HEK293 (cell line): ENCODE results near the gene CTBP1.

Source experiments
- CTCF ChIA-PET: fragments of 350-600 bp; formaldehyde crosslinking; extraction: SDS; loops from one replicate; lab custom pipeline; 2021; ENCODE audit warnings: antibody characterized with exemption; lab: Yijun Ruan, JAX
- POLR2A ChIA-PET: fragments of 300-600 bp; formaldehyde crosslinking; extraction: SDS; loops from one replicate; lab custom pipeline; 2020; ENCODE audit warnings: antibody characterized with exemption, inconsistent platforms; lab: Yijun Ruan, JAX
- H3K27ac ChIP-seq: fragments of 200-500 bp; sonication (Bioruptor generic); 2 replicates; pipeline ENCODE4 v1.5.1; 2014; ENCODE audit warnings: low read depth, low read length, control low read depth, inconsistent platforms; ENCODE audit errors: extremely low read depth
- H3K36me3 ChIP-seq, 2 experiments: fragments of 200-500 bp in 1 of 2; sonication (Bioruptor generic) in 1 of 2; 1 replicate in 1 of 2; 2 replicates in 1 of 2; pipeline ENCODE4 v1.5.1; 2014 to 2017; ENCODE audit warnings: inconsistent platforms in 2 of 2, low read length in 2 of 2; ENCODE audit not compliant: control insufficient read depth in 2 of 2, insufficient read depth in 1 of 2
- H3K4me1 ChIP-seq: fragments of 200-500 bp; sonication (Bioruptor generic); 2 replicates; pipeline ENCODE4 v1.5.1; 2014; ENCODE audit warnings: mild to moderate bottlenecking, low read length, inconsistent platforms; ENCODE audit not compliant: control insufficient read depth, insufficient read depth
- H3K4me3 ChIP-seq: 2 replicates; pipeline ENCODE4 v1.5.1; 2011; ENCODE audit warnings: low read depth, mild to moderate bottlenecking, control low read depth, low read length, moderate library complexity
- H3K9me3 ChIP-seq: fragments of 200-500 bp; sonication (Bioruptor generic); 2 replicates; pipeline ENCODE4 v1.5.1; 2014; ENCODE audit warnings: low read depth, low read length, inconsistent platforms; ENCODE audit not compliant: control insufficient read depth, insufficient read depth
- KLF7 ChIP-seq: fragments of 450-650 bp; formaldehyde crosslinking; IDR thresholded peaks from 2 replicates; pipeline ENCODE4 v1.5.1; 2016; ENCODE audit warnings: missing biosample characterization, missing genetic modification characterization, borderline replicate concordance
- MZF1 ChIP-seq: fragments of 450-650 bp; formaldehyde crosslinking; IDR thresholded peaks from 2 replicates; pipeline ENCODE4 v1.5.1; 2017; ENCODE audit warnings: missing biosample characterization, missing genetic modification characterization, borderline replicate concordance
- ZBTB17 ChIP-seq: fragments of 450-650 bp; formaldehyde crosslinking; IDR thresholded peaks from 2 replicates; pipeline ENCODE4 v1.5.1; 2016; ENCODE audit warnings: missing biosample characterization, missing genetic modification characterization
- ZBTB8A ChIP-seq: fragments of 450-650 bp; formaldehyde crosslinking; IDR thresholded peaks from 2 replicates; pipeline ENCODE4 v1.5.1; 2016; ENCODE audit warnings: missing biosample characterization, missing genetic modification characterization
- ZNF146 ChIP-seq: fragments of 450-650 bp; formaldehyde crosslinking; IDR thresholded peaks from 2 replicates; pipeline ENCODE4 v1.5.1; 2016; ENCODE audit warnings: missing biosample characterization, missing genetic modification characterization
- ZNF157 ChIP-seq: fragments of 450-650 bp; formaldehyde crosslinking; IDR thresholded peaks from 2 replicates; pipeline ENCODE4 v1.5.1; 2016; ENCODE audit warnings: missing biosample characterization, missing genetic modification characterization
- ZNF248 ChIP-seq: fragments of 450-650 bp; formaldehyde crosslinking; IDR thresholded peaks from 2 replicates; pipeline ENCODE4 v1.5.1; 2017; ENCODE audit warnings: missing biosample characterization, missing genetic modification characterization
- ZNF335 ChIP-seq: fragments of 450-650 bp; formaldehyde crosslinking; conservative IDR thresholded peaks from 2 replicates; pipeline ENCODE4 v1.5.1; 2016; ENCODE audit warnings: missing biosample characterization, missing genetic modification characterization
- ZNF404 ChIP-seq: fragments of 450-650 bp; formaldehyde crosslinking; IDR thresholded peaks from 2 replicates; pipeline ENCODE4 v1.5.1; 2017; ENCODE audit warnings: missing biosample characterization, missing genetic modification characterization
- ZNF558 ChIP-seq: fragments of 450-650 bp; formaldehyde crosslinking; IDR thresholded peaks from 2 replicates; pipeline ENCODE4 v1.5.1; 2016; ENCODE audit warnings: missing biosample characterization, missing genetic modification characterization
- ZNF596 ChIP-seq: fragments of 450-650 bp; IDR thresholded peaks from 2 replicates; pipeline ENCODE4 v1.5.0; 2018; ENCODE audit warnings: missing biosample characterization, mild to moderate bottlenecking, missing genetic modification characterization, moderate library complexity
- ZXDB ChIP-seq: fragments of 450-650 bp; formaldehyde crosslinking; IDR thresholded peaks from 2 replicates; pipeline ENCODE4 v1.5.1; 2016; ENCODE audit warnings: missing biosample characterization, missing genetic modification characterization
- TF ChIP-seq, protein P1 (sequence below): fragments of 450-650 bp; formaldehyde crosslinking; IDR thresholded peaks from 2 replicates; pipeline ENCODE4 v1.5.1; 2016; ENCODE audit warnings: missing biosample characterization, missing genetic modification characterization
- TF ChIP-seq, protein P2 (sequence below): fragments of 450-650 bp; formaldehyde crosslinking; IDR thresholded peaks from 2 replicates; pipeline ENCODE4 v1.5.1; 2016; ENCODE audit warnings: missing biosample characterization, missing genetic modification characterization
- TF ChIP-seq, protein P3 (sequence below): fragments of 450-650 bp; formaldehyde crosslinking; optimal IDR thresholded peaks from 2 replicates; pipeline ENCODE3; 2016; ENCODE audit warnings: missing biosample characterization, mild to moderate bottlenecking, missing genetic modification characterization

CTBP1 gene

DNA sequence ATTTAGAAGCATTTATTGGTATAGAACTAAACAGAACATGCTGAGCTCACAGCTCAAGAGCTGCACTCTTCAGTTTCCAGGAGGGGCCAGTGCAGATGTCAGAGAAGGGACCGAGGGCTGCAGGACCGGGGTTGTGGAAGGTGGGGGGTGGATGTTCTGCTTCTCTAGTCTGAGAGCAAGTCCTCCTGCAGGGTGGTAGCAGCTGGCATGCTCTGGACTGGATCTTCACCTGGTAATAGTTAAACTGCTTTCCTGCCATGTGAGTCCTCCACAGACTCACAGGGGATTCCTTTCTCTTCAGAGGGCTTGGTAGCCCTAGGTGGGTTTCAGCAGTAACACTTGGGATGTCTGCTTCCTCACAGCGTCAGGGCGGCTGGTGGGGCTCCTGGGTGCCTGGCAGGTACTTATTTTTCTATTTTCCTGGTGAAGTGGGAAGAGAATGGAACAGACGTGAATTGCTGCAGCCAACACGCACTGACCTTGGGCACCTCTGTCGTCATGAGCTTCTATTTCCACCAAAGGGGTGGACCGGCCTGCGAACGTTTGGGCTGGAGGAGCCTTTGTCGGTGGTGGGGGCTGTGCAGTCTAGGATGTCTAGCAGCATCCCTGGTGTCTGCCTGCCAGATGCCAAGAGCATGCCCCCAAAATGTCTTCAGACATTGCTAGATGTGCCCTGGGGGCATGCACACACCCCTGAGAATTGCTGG, 43.2 kb upstream of the CTBP1 start:
- H3K36me3 ChIP-seq = peaks cover 0 to 20% of the 10 kb centered on the region in 2 experiments; a peak in 1 of 3 replicates
- H3K27ac ChIP-seq = no peak overlapping the region
- POLR2A ChIA-PET = no interaction called here
- no peak for TF ChIP-seq ZXDB (tag by site-specific recombination)
- TF ChIP-seq, protein P1, sequence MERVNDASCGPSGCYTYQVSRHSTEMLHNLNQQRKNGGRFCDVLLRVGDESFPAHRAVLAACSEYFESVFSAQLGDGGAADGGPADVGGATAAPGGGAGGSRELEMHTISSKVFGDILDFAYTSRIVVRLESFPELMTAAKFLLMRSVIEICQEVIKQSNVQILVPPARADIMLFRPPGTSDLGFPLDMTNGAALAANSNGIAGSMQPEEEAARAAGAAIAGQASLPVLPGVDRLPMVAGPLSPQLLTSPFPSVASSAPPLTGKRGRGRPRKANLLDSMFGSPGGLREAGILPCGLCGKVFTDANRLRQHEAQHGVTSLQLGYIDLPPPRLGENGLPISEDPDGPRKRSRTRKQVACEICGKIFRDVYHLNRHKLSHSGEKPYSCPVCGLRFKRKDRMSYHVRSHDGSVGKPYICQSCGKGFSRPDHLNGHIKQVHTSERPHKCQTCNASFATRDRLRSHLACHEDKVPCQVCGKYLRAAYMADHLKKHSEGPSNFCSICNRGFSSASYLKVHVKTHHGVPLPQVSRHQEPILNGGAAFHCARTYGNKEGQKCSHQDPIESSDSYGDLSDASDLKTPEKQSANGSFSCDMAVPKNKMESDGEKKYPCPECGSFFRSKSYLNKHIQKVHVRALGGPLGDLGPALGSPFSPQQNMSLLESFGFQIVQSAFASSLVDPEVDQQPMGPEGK (tag by site-specific recombination) = no peak
- no peak for TF ChIP-seq ZNF596 (tag by site-specific recombination)
- TF ChIP-seq ZNF248 (tag by site-specific recombination) = no peak
- no peak for TF ChIP-seq ZNF558
- TF ChIP-seq MZF1 (tag by site-specific recombination) = no peak
- TF ChIP-seq ZNF404 (tag by site-specific recombination) = no peak
- TF ChIP-seq, all 188 proteins: peak for 0
- CTCF ChIA-PET = interaction anchor here (0.6 kb wide), 1 partner anchor 28 kb away, joined by 3 read pairs; no protein-coding TSS in a partner anchor
- Histone ChIP-seq H3K4me3 (no peak overlapping the region), H3K4me1 (peaks cover 3% of the 10 kb centered on the region; the same call in 1 of the 2 replicates), H3K9me3 (no peaks in the 10 kb centered on the region)

DNA sequence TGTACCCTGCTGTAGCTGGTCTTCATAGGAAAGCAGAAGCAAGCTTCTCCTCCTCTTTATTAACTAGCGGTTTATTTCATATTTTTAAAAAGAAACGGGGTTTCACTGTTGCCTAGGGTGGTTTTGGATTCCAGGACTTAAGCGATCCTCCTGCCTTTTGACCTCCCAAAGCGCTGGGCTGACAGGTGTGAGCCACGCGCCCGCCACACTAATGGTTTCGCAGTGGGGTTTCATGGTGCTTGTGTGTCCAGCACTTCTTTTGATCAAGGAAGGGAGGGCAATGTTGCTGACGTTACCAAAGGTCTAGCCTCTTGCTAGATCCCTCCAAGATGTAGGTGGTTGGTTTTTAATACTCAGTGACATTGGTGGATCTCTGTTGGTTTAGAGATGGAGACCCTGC, 42.2 kb upstream of the CTBP1 start:
- H3K9me3 ChIP-seq = no peaks in the 10 kb centered on the region
- peak overlapping the region; percentile 72 for H3K4me3 ChIP-seq
- no peak overlapping the region for H3K27ac ChIP-seq
- POLR2A ChIA-PET = interaction anchor here (1.2 to 2.1 kb wide), 3 partner anchors 8 to 55 kb away, joined by 3 to 12 read pairs (median 9); partner anchors contain the start of gene UVSSA
- H3K4me1 ChIP-seq = peaks cover 3% of the 10 kb centered on the region; the same call in 1 of the 2 replicates
- peaks cover 0 to 11% of the 10 kb centered on the region in 2 experiments; a peak in 1 of 3 replicates for H3K36me3 ChIP-seq
- TF ChIP-seq, protein P2, sequence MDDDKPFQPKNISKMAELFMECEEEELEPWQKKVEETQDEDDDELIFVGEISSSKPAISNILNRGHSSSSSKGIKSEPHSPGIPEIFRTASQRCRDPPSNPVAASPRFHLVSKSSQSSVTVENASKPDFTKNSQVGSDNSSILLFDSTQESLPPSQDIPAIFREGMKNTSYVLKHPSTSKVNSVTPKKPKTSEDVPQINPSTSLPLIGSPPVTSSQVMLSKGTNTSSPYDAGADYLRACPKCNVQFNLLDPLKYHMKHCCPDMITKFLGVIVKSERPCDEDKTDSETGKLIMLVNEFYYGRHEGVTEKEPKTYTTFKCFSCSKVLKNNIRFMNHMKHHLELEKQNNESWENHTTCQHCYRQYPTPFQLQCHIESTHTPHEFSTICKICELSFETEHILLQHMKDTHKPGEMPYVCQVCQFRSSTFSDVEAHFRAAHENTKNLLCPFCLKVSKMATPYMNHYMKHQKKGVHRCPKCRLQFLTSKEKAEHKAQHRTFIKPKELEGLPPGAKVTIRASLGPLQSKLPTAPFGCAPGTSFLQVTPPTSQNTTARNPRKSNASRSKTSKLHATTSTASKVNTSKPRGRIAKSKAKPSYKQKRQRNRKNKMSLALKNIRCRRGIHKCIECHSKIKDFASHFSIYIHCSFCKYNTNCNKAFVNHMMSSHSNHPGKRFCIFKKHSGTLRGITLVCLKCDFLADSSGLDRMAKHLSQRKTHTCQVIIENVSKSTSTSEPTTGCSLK (tag by site-specific recombination) = no peak
- no peak for TF ChIP-seq ZNF157 (tag by site-specific recombination)
- TF ChIP-seq MZF1 (tag by site-specific recombination) = no peak
- no peak for TF ChIP-seq KLF7 (tag by site-specific recombination)
- TF ChIP-seq, protein P1 (tag by site-specific recombination) = no peak
- CTCF ChIA-PET = no interaction called here

DNA sequence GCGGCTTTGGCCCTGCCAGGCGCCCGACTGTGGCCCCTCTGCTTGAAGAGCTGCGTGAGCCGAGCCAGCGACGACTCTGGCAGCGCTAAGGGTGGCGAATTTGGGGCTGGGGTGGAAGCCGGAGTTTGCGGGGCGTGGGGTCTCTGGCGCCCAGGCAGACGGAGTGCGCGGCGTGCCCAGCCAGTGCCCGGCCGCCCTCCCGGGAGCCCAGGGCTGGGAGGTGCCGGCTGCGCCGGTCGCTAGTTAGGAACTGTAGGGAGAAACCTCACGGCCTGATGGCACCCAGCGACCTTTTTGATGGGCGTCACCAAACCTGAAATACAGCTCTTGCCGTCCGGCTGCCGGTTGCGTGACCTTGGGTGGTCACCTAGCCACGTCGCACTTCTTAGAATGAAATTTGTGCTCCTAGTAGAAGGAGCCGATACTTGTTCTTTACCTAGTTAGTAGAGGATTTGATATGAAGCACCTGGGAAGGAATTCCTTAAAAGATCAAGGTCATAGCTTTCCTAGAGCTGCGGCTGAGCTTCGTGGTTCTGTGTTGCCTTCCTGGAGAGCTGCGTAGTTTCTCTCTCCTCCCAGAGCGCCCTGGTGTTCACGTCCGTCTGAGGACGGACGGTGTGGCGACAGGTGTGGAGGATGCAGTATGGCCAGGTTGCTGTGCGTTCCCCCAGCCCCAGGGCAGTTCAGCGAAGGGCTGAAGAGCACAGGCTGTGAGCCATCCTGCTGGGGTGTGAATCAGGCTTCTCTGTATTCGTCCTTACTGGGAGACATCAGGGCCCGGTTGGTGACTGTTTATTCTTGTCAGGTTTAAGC, 41.4 kb upstream of the CTBP1 start:
- CTCF ChIA-PET = no interaction called here
- TF ChIP-seq ZBTB17 (peak; percentile 48), ZBTB8A (tag by site-specific recombination) (peak; percentile 86), ZNF146 (tag by site-specific recombination) (no peak), ZNF335 (tag by site-specific recombination) (peak; percentile 66)
- TF ChIP-seq, protein P3, sequence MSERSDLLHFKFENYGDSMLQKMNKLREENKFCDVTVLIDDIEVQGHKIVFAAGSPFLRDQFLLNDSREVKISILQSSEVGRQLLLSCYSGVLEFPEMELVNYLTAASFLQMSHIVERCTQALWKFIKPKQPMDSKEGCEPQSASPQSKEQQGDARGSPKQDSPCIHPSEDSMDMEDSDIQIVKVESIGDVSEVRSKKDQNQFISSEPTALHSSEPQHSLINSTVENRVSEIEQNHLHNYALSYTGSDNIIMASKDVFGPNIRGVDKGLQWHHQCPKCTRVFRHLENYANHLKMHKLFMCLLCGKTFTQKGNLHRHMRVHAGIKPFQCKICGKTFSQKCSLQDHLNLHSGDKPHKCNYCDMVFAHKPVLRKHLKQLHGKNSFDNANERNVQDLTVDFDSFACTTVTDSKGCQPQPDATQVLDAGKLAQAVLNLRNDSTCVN (tag by site-specific recombination) = peak; percentile 5
- TF ChIP-seq, all 188 proteins: peak for 4
- H3K9me3 ChIP-seq = no peaks in the 10 kb centered on the region
- peaks cover 0 to 11% of the 10 kb centered on the region in 2 experiments; a peak in 1 of 3 replicates for H3K36me3 ChIP-seq
- peak overlapping the region; percentile 69; the same call in 1 of the 2 replicates for H3K27ac ChIP-seq
- POLR2A ChIA-PET = interaction anchor here (1.2 to 2.1 kb wide), 4 partner anchors 8 to 63 kb away, joined by 3 to 12 read pairs (median 6); partner anchors contain the start of gene UVSSA
- H3K4me3 ChIP-seq = peak overlapping the region; percentile 72
- peaks cover 3% of the 10 kb centered on the region; the same call in 1 of the 2 replicates for H3K4me1 ChIP-seq
